B cell (primary cell): ENCODE measurements around the gene FMC1. TPM values are rescaled to one million over a fixed set of nuclear protein-coding genes. Genes with fewer than 3 reads are reported as not detected.
"Not testable (repeated sequence)": the region's sequence is repeated elsewhere in the genome, so short reads cannot be mapped to it uniquely, and the experiment has no call there.

Experiments used
- ATAC-seq: fragments of 200-7000 bp; cut with Tn5 transposase; one replicate; pipeline ENCODE4 v1.10.0; 2021; ENCODE audit warnings: low read depth, mild to moderate bottlenecking, moderate number of reproducible peaks, moderate library complexity
- CTCF ChIA-PET: fragments of 350-600 bp; sonication (Branson Sonifier 250); formaldehyde crosslinking; loops from one replicate; lab custom pipeline; 2021; ENCODE audit warnings: antibody characterized with exemption, inconsistent platforms; lab: Charles Lee
- POLR2A ChIA-PET: fragments of 350-600 bp; sonication (Branson Sonifier 250); formaldehyde crosslinking; loops from one replicate; lab custom pipeline; 2021; ENCODE audit warnings: antibody characterized with exemption; lab: Charles Lee
- DNase-seq: peaks from one replicate; pipeline ENCODE4 v3.0.0; 2013
- H2AFZ ChIP-seq: 2 replicates; pipeline ENCODE4 v1.6.1; 2012; ENCODE audit warnings: mild to moderate bottlenecking, low read depth, low read length; ENCODE audit not compliant: insufficient read depth, poor library complexity, severe bottlenecking
- H3K27ac ChIP-seq, 2 donors: 1 replicate in 1 of 2; 2 replicates in 1 of 2; pipeline ENCODE4 v1.5.1; 2012 to 2013; ENCODE audit warnings: low read length in 2 of 2, mild to moderate bottlenecking in 2 of 2, moderate library complexity in 1 of 2
- H3K27me3 ChIP-seq, 4 experiments: fragments of 200-600 bp in 1 of 4; sonication (generic) in 1 of 4; replicated peaks in 1 of 4; 1 replicate in 2 of 4; 2 replicates in 2 of 4; pipeline versions ENCODE4 v1.6.1 to v1.7.0; 2013 to 2016; ENCODE audit warnings: low read length in 3 of 4, mild to moderate bottlenecking in 2 of 4, mixed read lengths in 1 of 4, moderate library complexity in 1 of 4; ENCODE audit not compliant: insufficient read depth in 4 of 4, control insufficient read depth in 3 of 4; ENCODE audit errors: control extremely low read depth in 1 of 4
- H3K36me3 ChIP-seq, 2 experiments: replicated peaks in 1 of 2; 1 replicate in 1 of 2; 2 replicates in 1 of 2; pipeline versions ENCODE4 v1.6.1 to v1.7.1; 2013; ENCODE audit warnings: low read length in 1 of 2; ENCODE audit not compliant: insufficient read depth in 2 of 2, control insufficient read depth in 1 of 2; ENCODE audit errors: control extremely low read depth in 1 of 2, extremely low read depth in 1 of 2
- H3K4me1 ChIP-seq, 2 donors: fragments of 200-600 bp in 1 of 2; sonication (generic) in 1 of 2; 1 replicate in 1 of 2; 2 replicates in 1 of 2; pipeline versions ENCODE4 v1.5.1 to v1.6.1; 2013 to 2017; ENCODE audit warnings: low read length in 2 of 2; ENCODE audit not compliant: control insufficient read depth in 2 of 2, insufficient read depth in 2 of 2
- H3K4me2 ChIP-seq: replicated peaks from 2 replicates; pipeline ENCODE3; 2012; ENCODE audit warnings: mild to moderate bottlenecking, low read depth, low read length; ENCODE audit not compliant: poor library complexity, severe bottlenecking
- H3K4me3 ChIP-seq, 5 experiments: fragments of 200-600 bp in 1 of 5; sonication (generic) in 1 of 5; 1 replicate in 3 of 5; 2 replicates in 2 of 5; pipeline versions ENCODE4 v1.5.1 to v1.7.0; 2011 to 2016; ENCODE audit warnings: low read length in 4 of 5, mild to moderate bottlenecking in 4 of 5, low read depth in 2 of 5, control low read depth in 1 of 5, moderate library complexity in 1 of 5; ENCODE audit not compliant: insufficient read depth in 1 of 5; ENCODE audit errors: control extremely low read depth in 1 of 5, extremely low read depth in 1 of 5
- H3K79me2 ChIP-seq: fragments of 200-600 bp; sonication (generic); one replicate; pipeline ENCODE4 v1.6.0; 2016; ENCODE audit warnings: low read length; ENCODE audit not compliant: control insufficient read depth, insufficient read depth
- H3K9ac ChIP-seq: fragments of 200-600 bp; sonication (generic); 2 replicates; pipeline ENCODE4 v1.6.1; 2017; ENCODE audit warnings: mild to moderate bottlenecking, low read length, moderate library complexity
- H3K9me3 ChIP-seq, 3 donors: one replicate each; pipeline versions ENCODE4 v1.6.1 to v1.7.1; 2013; ENCODE audit warnings: low read length in 2 of 3; ENCODE audit not compliant: control insufficient read depth in 2 of 3, insufficient read depth in 1 of 3; ENCODE audit errors: control extremely low read depth in 1 of 3
- H4K20me1 ChIP-seq: 2 replicates; pipeline ENCODE4 v1.6.0; 2012; ENCODE audit warnings: mild to moderate bottlenecking, low read length; ENCODE audit not compliant: insufficient read depth, control insufficient read depth, poor library complexity, severe bottlenecking
- H3K27ac Mint-ChIP-seq: one replicate; pipeline ENCODE4 v1.8.0; 2021; ENCODE audit warnings: mixed read lengths
- H3K27me3 Mint-ChIP-seq: one replicate; pipeline ENCODE4 v1.8.0; 2021; ENCODE audit warnings: mixed read lengths
- H3K4me1 Mint-ChIP-seq: one replicate; pipeline ENCODE4 v1.8.0; 2021; ENCODE audit warnings: mixed read lengths
- H3K4me3 Mint-ChIP-seq: one replicate; pipeline ENCODE4 v1.8.0; 2021; ENCODE audit warnings: mixed read lengths
- H3K9me3 Mint-ChIP-seq: one replicate; pipeline ENCODE4 v1.8.0; 2022; ENCODE audit warnings: mixed read lengths; ENCODE audit not compliant: insufficient read depth
- EZH2 ChIP-seq: IDR thresholded peaks from 2 replicates; pipeline ENCODE4 v1.6.1; 2012; ENCODE audit warnings: borderline replicate concordance, low read depth, mild to moderate bottlenecking, moderate library complexity, low read length; ENCODE audit not compliant: insufficient read depth, poor library complexity, severe bottlenecking
- WGBS: methylation state at CpG from one replicate; pipeline ENCODE4 v1.1.5; 2013; ENCODE audit warnings: missing lambda C conversion rate; ENCODE audit not compliant: insufficient coverage; 5-methylcytosine and 5-hydroxymethylcytosine counted together
- intact Hi-C: fragments of 100-400 bp; cut with micrococcal nuclease; formaldehyde crosslinking; loops from one replicate; pipeline ENCODE4 v1.10.0; 2022
- polyA plus RNA-seq: library from polyadenylated mRNA; depleted of rRNA; stranded (reverse); fragments of >200 nt; gene quantifications from 2 replicates; pipeline ENCODE4 v1.2.3, GENCODE V29; 2012
- total RNA-seq, 2 donors: library from RNA; stranded (reverse); fragments of 120-200 nt in 1 of 2; gene quantifications; 1 replicate in 1 of 2; 2 replicates in 1 of 2; pipeline versions ENCODE4 v1.2.3 to v1.2.4, GENCODE V29; 2013 to 2022
- TF ChIP-seq, protein P1 (sequence below): fragments of 200-600 bp; IDR thresholded peaks from one replicate; pipeline ENCODE4 v1.8.0; 2022; ENCODE audit warnings: antibody characterized with exemption, mild to moderate bottlenecking

Gene FMC1
- total and polyA plus RNA-seq, 2 donors (not counting 1 experiment from before 2014, with no cell fraction given): 5.3 to 18.3 TPM

DNA sequence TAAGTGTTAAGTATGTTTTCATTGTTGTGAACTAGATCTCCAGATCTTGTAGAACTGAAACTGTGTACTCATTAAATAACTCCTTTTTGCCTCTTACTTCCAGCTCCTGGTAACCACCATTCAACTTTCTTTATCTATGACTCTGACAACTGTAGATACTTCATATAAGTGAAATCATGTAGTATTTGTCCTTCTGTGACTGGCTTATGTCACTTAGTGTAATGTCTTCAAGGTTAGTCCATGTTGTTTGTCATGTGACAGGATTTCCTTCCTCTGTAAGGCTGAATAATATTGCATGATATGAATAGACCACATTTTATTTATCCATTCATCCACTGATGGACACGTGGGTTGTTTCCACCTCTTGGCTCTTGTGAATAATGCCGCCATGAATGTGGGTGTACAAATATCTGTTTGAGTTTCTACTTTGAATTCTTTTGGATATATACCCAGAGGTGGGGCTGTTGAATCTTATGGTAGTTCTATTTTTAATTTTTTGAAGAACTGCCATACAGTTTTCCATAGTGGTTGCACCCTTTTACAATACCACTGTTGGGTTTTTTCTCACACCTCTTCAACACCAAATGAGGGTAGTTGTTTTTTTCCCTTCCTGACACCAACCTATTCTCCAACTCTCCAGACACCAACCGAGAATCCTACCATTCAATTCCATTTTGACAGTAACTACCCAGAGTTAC is 10.7 kb upstream of the FMC1 start:
- Mint-ChIP-seq H3K9me3 (peaks cover 2% of the 10 kb centered on the region), H3K4me1 (peaks cover 5% of the 10 kb centered on the region), H3K27me3 (peaks cover 8% of the 10 kb centered on the region), H3K27ac (no peak overlapping the region), H3K4me3 (no peak overlapping the region)
- POLR2A ChIA-PET: no interaction called here
- CTCF ChIA-PET: no interaction called here
- Histone ChIP-seq H3K4me2 (no peak overlapping the region), H3K27ac (no peak overlapping the region), H4K20me1 (no peaks in the 10 kb centered on the region), H3K9me3 (no peaks in the 10 kb centered on the region), H3K9ac (no peak overlapping the region), H3K36me3 (no peaks in the 10 kb centered on the region), H3K79me2 (no peaks in the 10 kb centered on the region), H3K27me3 (no peaks in the 10 kb centered on the region), H2AFZ (no peak overlapping the region), H3K4me1 (no peaks in the 10 kb centered on the region), H3K4me3 (no peak overlapping the region)
- TF ChIP-seq, protein P1, sequence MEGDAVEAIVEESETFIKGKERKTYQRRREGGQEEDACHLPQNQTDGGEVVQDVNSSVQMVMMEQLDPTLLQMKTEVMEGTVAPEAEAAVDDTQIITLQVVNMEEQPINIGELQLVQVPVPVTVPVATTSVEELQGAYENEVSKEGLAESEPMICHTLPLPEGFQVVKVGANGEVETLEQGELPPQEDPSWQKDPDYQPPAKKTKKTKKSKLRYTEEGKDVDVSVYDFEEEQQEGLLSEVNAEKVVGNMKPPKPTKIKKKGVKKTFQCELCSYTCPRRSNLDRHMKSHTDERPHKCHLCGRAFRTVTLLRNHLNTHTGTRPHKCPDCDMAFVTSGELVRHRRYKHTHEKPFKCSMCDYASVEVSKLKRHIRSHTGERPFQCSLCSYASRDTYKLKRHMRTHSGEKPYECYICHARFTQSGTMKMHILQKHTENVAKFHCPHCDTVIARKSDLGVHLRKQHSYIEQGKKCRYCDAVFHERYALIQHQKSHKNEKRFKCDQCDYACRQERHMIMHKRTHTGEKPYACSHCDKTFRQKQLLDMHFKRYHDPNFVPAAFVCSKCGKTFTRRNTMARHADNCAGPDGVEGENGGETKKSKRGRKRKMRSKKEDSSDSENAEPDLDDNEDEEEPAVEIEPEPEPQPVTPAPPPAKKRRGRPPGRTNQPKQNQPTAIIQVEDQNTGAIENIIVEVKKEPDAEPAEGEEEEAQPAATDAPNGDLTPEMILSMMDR: no peak
- TF ChIP-seq EZH2: no peak
- no peak for DNase-seq
- ATAC-seq: no peak
- intact Hi-C loops: no loop called here
- WGBS: 86% methylated on average over 1 of the region's 3 CpGs

DNA sequence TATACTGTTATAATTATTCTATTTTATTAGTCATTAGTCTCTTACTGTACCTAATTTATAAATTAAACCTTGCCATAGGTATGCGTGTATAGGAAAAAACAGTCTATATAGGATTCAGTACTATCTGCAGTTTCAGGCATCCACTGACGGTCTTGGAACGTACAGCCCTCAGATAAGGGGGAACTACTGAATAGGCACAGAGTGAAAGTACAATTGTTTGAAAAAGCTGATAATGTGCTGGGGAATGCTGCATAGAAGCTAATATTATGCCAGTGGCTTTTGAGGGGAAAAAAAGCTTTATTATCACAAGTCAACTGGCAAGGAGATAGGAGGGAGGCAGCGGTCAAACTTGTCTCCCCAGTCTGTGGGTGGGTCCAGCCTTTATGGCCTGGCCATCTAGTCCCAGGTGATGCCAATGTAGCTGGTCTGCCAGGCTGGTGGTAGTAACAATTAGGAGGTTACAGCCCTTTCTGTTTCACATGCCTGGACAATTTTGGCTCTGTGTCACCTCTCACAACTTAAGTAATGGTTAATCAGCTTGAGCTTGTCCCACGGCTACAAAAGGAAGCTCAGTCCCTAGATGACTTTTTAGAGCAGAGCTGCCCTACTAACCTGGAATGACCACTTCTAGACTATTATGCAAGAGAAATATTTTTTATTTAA is 8.3 kb upstream of the FMC1 start:
- TF ChIP-seq, protein P1: no peak
- TF ChIP-seq EZH2: no peak
- Mint-ChIP-seq H3K27me3 (peaks cover 5% of the 10 kb centered on the region), H3K9me3 (peaks cover 2% of the 10 kb centered on the region), H3K4me3 (no peak overlapping the region), H3K4me1 (peaks cover 5% of the 10 kb centered on the region), H3K27ac (no peak overlapping the region)
- Histone ChIP-seq H3K79me2 (no peaks in the 10 kb centered on the region), H3K9ac (no peak overlapping the region), H3K9me3 (no peaks in the 10 kb centered on the region), H3K27me3 (no peaks in the 10 kb centered on the region), H3K36me3 (no peaks in the 10 kb centered on the region), H3K4me3 (no peak overlapping the region), H3K4me2 (no peak overlapping the region), H3K4me1 (no peaks in the 10 kb centered on the region), H4K20me1 (no peaks in the 10 kb centered on the region), H3K27ac (no peak overlapping the region), H2AFZ (no peak overlapping the region)
- 96% methylated on average over 3 of the region's 5 CpGs for WGBS
- ChIA-PET POLR2A (interaction anchor here (0.6 kb wide), 1 partner anchor 45 kb away, joined by 4 read pairs; no protein-coding TSS in a partner anchor), CTCF (no interaction called here)
- intact Hi-C loops: no loop called here
- ATAC-seq: no peak
- no peak for DNase-seq

- no CpG with 5 or more reads among the region's 13 CpGs for WGBS
- H3K79me2 ChIP-seq, H3K4me3 ChIP-seq, H3K9me3 ChIP-seq, DNase-seq, ATAC-seq, intact Hi-C loops, H3K27ac ChIP-seq, H3K4me2 ChIP-seq, H3K27me3 Mint-ChIP-seq, H3K36me3 ChIP-seq, H2AFZ ChIP-seq, H3K27ac Mint-ChIP-seq, H3K4me3 Mint-ChIP-seq, H3K27me3 ChIP-seq, H3K9me3 Mint-ChIP-seq, H4K20me1 ChIP-seq, H3K4me1 Mint-ChIP-seq, H3K9ac ChIP-seq, CTCF ChIA-PET, H3K4me1 ChIP-seq: not testable (repeated sequence)
- POLR2A ChIA-PET: interaction anchor here (0.6 kb wide), 1 partner anchor 46 kb away, joined by 4 read pairs; no protein-coding TSS in a partner anchor
Measured at GRCh38 chr7:139333443-139333842, 7.7 kb upstream of the FMC1 start.
